ENCODE measurements around the gene IDI1. TPM values are rescaled to one million over a fixed set of nuclear protein-coding genes. Genes with fewer than 3 reads are reported as not detected.

IDI1 gene
- total RNA-seq, 1 experiment from 2014 or later: 44.7 TPM

- H2BK15ac ChIP-seq (ENCODE audit: low read depth, low read length): no peak overlapping the region
- H3K18ac ChIP-seq (ENCODE audit: insufficient read length, low read depth, low read length): no peak overlapping the region
- no peak overlapping the region for H3K4ac ChIP-seq (ENCODE audit: low read depth, low read length)
- H4K20me1 ChIP-seq (ENCODE audit: control insufficient read depth, insufficient read depth, insufficient read length): no peaks in the 10 kb centered on the region
- H3K4me2 ChIP-seq (ENCODE audit: insufficient read depth, insufficient read length, low read length): no peak overlapping the region
- H2BK12ac ChIP-seq (ENCODE audit: insufficient read length, low read depth, low read length): no peak overlapping the region
- H3K4me1 ChIP-seq (ENCODE audit: insufficient read depth, low read length): no peaks in the 10 kb centered on the region
- H3K23ac ChIP-seq (ENCODE audit: insufficient read length, low read depth, low read length): no peak overlapping the region
- H3K27ac ChIP-seq (ENCODE audit: insufficient read length, low read depth, low read length): no peak overlapping the region
- H2AK5ac ChIP-seq (ENCODE audit: insufficient read length, low read length): no peak overlapping the region
- H3K9me3 ChIP-seq (ENCODE audit: control insufficient read depth, low read depth, low read length): no peaks in the 10 kb centered on the region
- H3K79me2 ChIP-seq (ENCODE audit: insufficient read depth, low read length): no peaks in the 10 kb centered on the region
- H3K27ac Mint-ChIP-seq: no peak overlapping the region
- H2BK120ac ChIP-seq (ENCODE audit: low read depth, low read length, poor library complexity, severe bottlenecking): no peak overlapping the region
- no peaks in the 10 kb centered on the region for H3K27me3 ChIP-seq (ENCODE audit: insufficient read depth, low read length)
- H3K56ac ChIP-seq (ENCODE audit: insufficient read length, low read depth, low read length): no peak overlapping the region
- no peaks in the 10 kb centered on the region for H3K4me1 Mint-ChIP-seq
- no peaks in the 10 kb centered on the region for H3K23me2 ChIP-seq (ENCODE audit: insufficient read length, low read depth, low read length, poor library complexity, severe bottlenecking)
- WGBS (ENCODE audit: extremely low coverage, insufficient read length, low lambda C conversion rate): no CpG with 5 or more reads among the region's 4 CpGs
- H2BK20ac ChIP-seq (ENCODE audit: low read depth, low read length, poor library complexity, severe bottlenecking): no peak overlapping the region
- H3K36me3 Mint-ChIP-seq (ENCODE audit: insufficient read depth in 1 of 3, low read depth in 3 of 3): peaks cover 8 to 60% (median 42%) of the 10 kb centered on the region in 3 experiments; a peak in 6 of 7 replicates
- H2AFZ ChIP-seq (ENCODE audit: low read length): no peak overlapping the region
- H3T11ph ChIP-seq (ENCODE audit: low read length): no peak overlapping the region
- H4K91ac ChIP-seq (ENCODE audit: insufficient read length, low read depth, low read length): no peak overlapping the region
- no peak overlapping the region for H4K8ac ChIP-seq (replicated peaks; ENCODE audit: insufficient read length, low read depth, low read length)
- H3K4me3 Mint-ChIP-seq: no peak overlapping the region
- no peak overlapping the region for H2BK5ac ChIP-seq (ENCODE audit: insufficient read length, low read length)
- no peak overlapping the region for H3K9ac ChIP-seq (ENCODE audit: extremely low read depth, insufficient read length, low read length)
- H3K14ac ChIP-seq (ENCODE audit: insufficient read depth, low read length): no peak overlapping the region
- no peaks in the 10 kb centered on the region; a peak in 1 of 5 replicates for H3K9me3 Mint-ChIP-seq
- H3K79me1 ChIP-seq (ENCODE audit: insufficient read depth, low read depth, low read length, poor library complexity, severe bottlenecking): no peaks in the 10 kb centered on the region
- H3K27me3 Mint-ChIP-seq (ENCODE audit: low read depth): no peaks in the 10 kb centered on the region
- TF ChIP-seq, protein P1, sequence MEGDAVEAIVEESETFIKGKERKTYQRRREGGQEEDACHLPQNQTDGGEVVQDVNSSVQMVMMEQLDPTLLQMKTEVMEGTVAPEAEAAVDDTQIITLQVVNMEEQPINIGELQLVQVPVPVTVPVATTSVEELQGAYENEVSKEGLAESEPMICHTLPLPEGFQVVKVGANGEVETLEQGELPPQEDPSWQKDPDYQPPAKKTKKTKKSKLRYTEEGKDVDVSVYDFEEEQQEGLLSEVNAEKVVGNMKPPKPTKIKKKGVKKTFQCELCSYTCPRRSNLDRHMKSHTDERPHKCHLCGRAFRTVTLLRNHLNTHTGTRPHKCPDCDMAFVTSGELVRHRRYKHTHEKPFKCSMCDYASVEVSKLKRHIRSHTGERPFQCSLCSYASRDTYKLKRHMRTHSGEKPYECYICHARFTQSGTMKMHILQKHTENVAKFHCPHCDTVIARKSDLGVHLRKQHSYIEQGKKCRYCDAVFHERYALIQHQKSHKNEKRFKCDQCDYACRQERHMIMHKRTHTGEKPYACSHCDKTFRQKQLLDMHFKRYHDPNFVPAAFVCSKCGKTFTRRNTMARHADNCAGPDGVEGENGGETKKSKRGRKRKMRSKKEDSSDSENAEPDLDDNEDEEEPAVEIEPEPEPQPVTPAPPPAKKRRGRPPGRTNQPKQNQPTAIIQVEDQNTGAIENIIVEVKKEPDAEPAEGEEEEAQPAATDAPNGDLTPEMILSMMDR (conservative IDR thresholded peaks at IDR 0.05): no peak
- H4K5ac ChIP-seq (ENCODE audit: insufficient read length, low read depth, low read length): no peak overlapping the region
- no peak for DNase-seq
Observed at GRCh38 chr10:1085258-1085657, 36.3 kb upstream of the IDI1 start.

All from H9 (cell line).